Neural cell (in vitro differentiated cells): ENCODE data around the gene TRIM40.

Experiments used
- EP300 ChIP-seq: fragments of 450-650 bp; conservative IDR thresholded peaks from 2 replicates; pipeline ENCODE4 v1.6.1; 2014; ENCODE audit warnings: antibody characterized with exemption, mild to moderate bottlenecking, moderate library complexity; ENCODE audit not compliant: poor library complexity, severe bottlenecking
- EZH2 ChIP-seq: fragments of 200-600, 300-800 bp; shearing (Covaris generic), sonication (generic); IDR thresholded peaks from 2 replicates; pipeline ENCODE4 v1.6.1; 2014; ENCODE audit warnings: antibody characterized with exemption, low read length, borderline replicate concordance, mild to moderate bottlenecking; ENCODE audit not compliant: insufficient read depth, poor library complexity, severe bottlenecking
- TF ChIP-seq, protein P1 (sequence below): fragments of 450-650 bp; IDR thresholded peaks from 2 replicates; pipeline ENCODE4 v1.5.1; 2014; ENCODE audit warnings: antibody characterized with exemption, mild to moderate bottlenecking, moderate library complexity; ENCODE audit not compliant: poor library complexity, severe bottlenecking

DNA sequence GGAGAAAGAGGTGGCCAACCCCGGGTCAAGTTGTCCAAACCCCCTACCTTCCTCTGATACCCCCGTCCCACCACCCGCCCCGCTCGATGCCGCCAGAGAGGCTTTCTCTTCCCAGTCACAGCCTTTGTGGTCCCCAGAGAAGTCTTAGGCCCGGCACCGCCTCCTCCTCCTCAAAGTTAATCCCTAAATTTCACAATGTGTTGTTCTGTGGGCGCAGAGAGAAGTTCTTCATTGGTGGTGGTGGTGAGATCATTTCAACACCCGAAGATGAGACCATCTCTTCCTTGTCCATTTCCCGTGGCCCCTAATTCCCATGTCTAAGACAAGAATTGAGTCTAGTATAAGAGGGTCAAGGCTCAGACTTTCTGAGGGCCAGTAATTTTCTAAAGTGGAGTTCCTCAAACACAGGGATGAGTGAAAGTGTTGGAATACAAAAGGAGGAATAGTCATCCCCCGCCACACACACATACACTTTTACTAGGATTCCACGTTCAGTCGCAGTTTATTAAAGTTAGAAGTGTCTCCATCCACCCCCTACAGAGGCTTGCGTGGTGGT is 33.4 kb upstream of the TRIM40 start:
- TF ChIP-seq EZH2 (no peak), EP300 (no peak)
- TF ChIP-seq, protein P1, sequence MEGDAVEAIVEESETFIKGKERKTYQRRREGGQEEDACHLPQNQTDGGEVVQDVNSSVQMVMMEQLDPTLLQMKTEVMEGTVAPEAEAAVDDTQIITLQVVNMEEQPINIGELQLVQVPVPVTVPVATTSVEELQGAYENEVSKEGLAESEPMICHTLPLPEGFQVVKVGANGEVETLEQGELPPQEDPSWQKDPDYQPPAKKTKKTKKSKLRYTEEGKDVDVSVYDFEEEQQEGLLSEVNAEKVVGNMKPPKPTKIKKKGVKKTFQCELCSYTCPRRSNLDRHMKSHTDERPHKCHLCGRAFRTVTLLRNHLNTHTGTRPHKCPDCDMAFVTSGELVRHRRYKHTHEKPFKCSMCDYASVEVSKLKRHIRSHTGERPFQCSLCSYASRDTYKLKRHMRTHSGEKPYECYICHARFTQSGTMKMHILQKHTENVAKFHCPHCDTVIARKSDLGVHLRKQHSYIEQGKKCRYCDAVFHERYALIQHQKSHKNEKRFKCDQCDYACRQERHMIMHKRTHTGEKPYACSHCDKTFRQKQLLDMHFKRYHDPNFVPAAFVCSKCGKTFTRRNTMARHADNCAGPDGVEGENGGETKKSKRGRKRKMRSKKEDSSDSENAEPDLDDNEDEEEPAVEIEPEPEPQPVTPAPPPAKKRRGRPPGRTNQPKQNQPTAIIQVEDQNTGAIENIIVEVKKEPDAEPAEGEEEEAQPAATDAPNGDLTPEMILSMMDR, result no peak
